ENCODE measurements around the gene ZBTB37. TPM values are rescaled to one million over a fixed set of nuclear protein-coding genes. Genes with fewer than 3 reads are reported as not detected.

ZBTB37 gene
- total RNA-seq, 1 donor from 2014 or later: 11.7 TPM

- Mint-ChIP-seq H3K27me3 (ENCODE audit: unreplicated experiment) (peaks cover 8% of the 10 kb centered on the region), H3K27ac (ENCODE audit: unreplicated experiment) (peak within 1 kb of the TSS; percentile 97), H3K4me3 (ENCODE audit: unreplicated experiment) (peak within 1 kb of the TSS; percentile 98), H3K36me3 (ENCODE audit: unreplicated experiment) (no peaks in the 10 kb centered on the region), H3K4me1 (ENCODE audit: low read depth, unreplicated experiment) (peaks cover 11% of the 10 kb centered on the region), H3K9me3 (ENCODE audit: unreplicated experiment) (peaks cover 8% of the 10 kb centered on the region)
- DNase-seq: peak; percentile 88
- TF ChIP-seq, protein P1, sequence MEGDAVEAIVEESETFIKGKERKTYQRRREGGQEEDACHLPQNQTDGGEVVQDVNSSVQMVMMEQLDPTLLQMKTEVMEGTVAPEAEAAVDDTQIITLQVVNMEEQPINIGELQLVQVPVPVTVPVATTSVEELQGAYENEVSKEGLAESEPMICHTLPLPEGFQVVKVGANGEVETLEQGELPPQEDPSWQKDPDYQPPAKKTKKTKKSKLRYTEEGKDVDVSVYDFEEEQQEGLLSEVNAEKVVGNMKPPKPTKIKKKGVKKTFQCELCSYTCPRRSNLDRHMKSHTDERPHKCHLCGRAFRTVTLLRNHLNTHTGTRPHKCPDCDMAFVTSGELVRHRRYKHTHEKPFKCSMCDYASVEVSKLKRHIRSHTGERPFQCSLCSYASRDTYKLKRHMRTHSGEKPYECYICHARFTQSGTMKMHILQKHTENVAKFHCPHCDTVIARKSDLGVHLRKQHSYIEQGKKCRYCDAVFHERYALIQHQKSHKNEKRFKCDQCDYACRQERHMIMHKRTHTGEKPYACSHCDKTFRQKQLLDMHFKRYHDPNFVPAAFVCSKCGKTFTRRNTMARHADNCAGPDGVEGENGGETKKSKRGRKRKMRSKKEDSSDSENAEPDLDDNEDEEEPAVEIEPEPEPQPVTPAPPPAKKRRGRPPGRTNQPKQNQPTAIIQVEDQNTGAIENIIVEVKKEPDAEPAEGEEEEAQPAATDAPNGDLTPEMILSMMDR (IDR thresholded peaks at IDR 0.05; ENCODE audit: partially characterized antibody, unreplicated experiment): peak; percentile 39
Measured at GRCh38 chr1:173824315-173825081, 43.7 kb upstream of the ZBTB37 start, which contains the start of the genes CENPL and DARS2. TSS of gene CENPL (minus strand) at chr1:173824883. CDS start at chr1:173811299, 13,584 bp downstream. TSS of gene DARS2 (plus strand) at chr1:173824673. CDS start at chr1:173825230, 557 bp downstream.

- H3K27me3 Mint-ChIP-seq (ENCODE audit: unreplicated experiment): peaks cover 8% of the 10 kb centered on the region
- H3K4me3 Mint-ChIP-seq (ENCODE audit: unreplicated experiment): no peak overlapping the region
- H3K9me3 Mint-ChIP-seq (ENCODE audit: unreplicated experiment): peaks cover 8% of the 10 kb centered on the region
- peaks cover 10% of the 10 kb centered on the region for H3K4me1 Mint-ChIP-seq (ENCODE audit: low read depth, unreplicated experiment)
- TF ChIP-seq, protein P1 (IDR thresholded peaks at IDR 0.05; ENCODE audit: partially characterized antibody, unreplicated experiment): no peak
- no peak for DNase-seq
- no peaks in the 10 kb centered on the region for H3K36me3 Mint-ChIP-seq (ENCODE audit: unreplicated experiment)
- H3K27ac Mint-ChIP-seq (ENCODE audit: unreplicated experiment): no peak overlapping the region
Measured at GRCh38 chr1:173827611-173828010, 40.6 kb upstream of the ZBTB37 start.

DNA sequence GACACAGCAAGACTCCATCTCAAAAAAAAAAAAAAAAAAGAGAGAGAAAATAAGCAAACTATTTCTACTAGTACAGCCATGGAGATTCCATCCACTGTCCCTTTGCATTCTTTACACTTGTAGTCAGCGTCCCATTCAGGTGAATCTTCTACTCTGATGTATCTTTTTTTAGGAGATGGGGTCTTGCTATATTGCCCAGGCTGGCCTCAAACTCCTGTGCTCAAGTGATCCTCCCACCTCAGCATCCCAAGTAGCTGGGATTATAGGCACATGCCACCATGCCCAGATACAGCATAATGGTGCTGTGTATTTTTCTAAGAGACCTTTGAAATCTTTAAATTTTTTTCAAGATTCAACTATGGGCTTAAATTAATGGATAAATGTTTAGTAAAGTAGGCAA is 35.4 kb upstream of the ZBTB37 start:
- H3K9me3 Mint-ChIP-seq (ENCODE audit: unreplicated experiment): no peaks in the 10 kb centered on the region
- no peak overlapping the region for H3K27ac Mint-ChIP-seq (ENCODE audit: unreplicated experiment)
- no peak overlapping the region for H3K4me3 Mint-ChIP-seq (ENCODE audit: unreplicated experiment)
- no peaks in the 10 kb centered on the region for H3K36me3 Mint-ChIP-seq (ENCODE audit: unreplicated experiment)
- TF ChIP-seq, protein P1 (IDR thresholded peaks at IDR 0.05; ENCODE audit: partially characterized antibody, unreplicated experiment): no peak
- H3K27me3 Mint-ChIP-seq (ENCODE audit: unreplicated experiment): no peaks in the 10 kb centered on the region
- no peak for DNase-seq
- no peaks in the 10 kb centered on the region for H3K4me1 Mint-ChIP-seq (ENCODE audit: low read depth, unreplicated experiment)

GRCh38 chr1:173852105-173852504 is 16.1 kb upstream of the ZBTB37 start:
- Mint-ChIP-seq H3K4me3 (ENCODE audit: unreplicated experiment) (no peak overlapping the region), H3K27ac (ENCODE audit: unreplicated experiment) (peak overlapping the region; percentile 55), H3K27me3 (ENCODE audit: unreplicated experiment) (no peaks in the 10 kb centered on the region), H3K9me3 (ENCODE audit: unreplicated experiment) (no peaks in the 10 kb centered on the region), H3K36me3 (ENCODE audit: unreplicated experiment) (no peaks in the 10 kb centered on the region), H3K4me1 (ENCODE audit: low read depth, unreplicated experiment) (peaks cover 3% of the 10 kb centered on the region)
- TF ChIP-seq, protein P1 (IDR thresholded peaks at IDR 0.05; ENCODE audit: partially characterized antibody, unreplicated experiment): no peak
- DNase-seq: no peak

DNA sequence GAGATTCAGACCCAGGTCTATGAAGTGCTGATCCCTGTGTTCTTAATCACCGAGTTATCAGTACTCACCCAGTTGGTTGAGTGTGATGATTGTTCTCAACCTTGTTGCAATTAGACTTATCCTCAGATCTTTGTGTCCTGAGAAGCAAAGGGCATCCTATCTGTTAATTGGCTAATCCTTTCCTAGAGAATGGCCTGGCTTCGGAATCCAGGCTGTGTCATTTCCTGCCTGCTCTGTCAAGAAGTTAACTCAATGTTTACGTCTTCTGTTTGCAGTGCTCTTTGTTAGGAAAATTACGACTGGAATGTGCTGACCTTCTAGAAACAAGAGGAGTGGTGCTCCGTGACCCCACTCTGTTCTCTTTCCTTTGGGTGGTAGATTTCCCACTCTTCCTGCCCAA is 15.1 kb upstream of the ZBTB37 start:
- Mint-ChIP-seq H3K27ac (ENCODE audit: unreplicated experiment) (no peak overlapping the region), H3K9me3 (ENCODE audit: unreplicated experiment) (no peaks in the 10 kb centered on the region), H3K4me3 (ENCODE audit: unreplicated experiment) (peak overlapping the region; percentile 25), H3K36me3 (ENCODE audit: unreplicated experiment) (no peaks in the 10 kb centered on the region), H3K27me3 (ENCODE audit: unreplicated experiment) (no peaks in the 10 kb centered on the region), H3K4me1 (ENCODE audit: low read depth, unreplicated experiment) (peaks cover 3% of the 10 kb centered on the region)
- TF ChIP-seq, protein P1 (IDR thresholded peaks at IDR 0.05; ENCODE audit: partially characterized antibody, unreplicated experiment): no peak
- DNase-seq: no peak
